H9 (cell line): ENCODE measurements around the gene DAD1. TPM values are rescaled to one million over a fixed set of nuclear protein-coding genes. Genes with fewer than 3 reads are reported as not detected.

Experiments used
- DNase-seq: peaks from one replicate; pipeline ENCODE4 v3.0.0-alpha.2; 2017
- H2AFZ ChIP-seq: one replicate; pipeline ENCODE4 v1.6.1; 2013; ENCODE audit warnings: mild to moderate bottlenecking, low read length, control low read depth, moderate library complexity
- H2AK5ac ChIP-seq: 2 replicates; pipeline ENCODE4 v1.6.1; 2013; ENCODE audit warnings: low read length, control low read depth, mixed read lengths; ENCODE audit not compliant: insufficient read length
- H2BK120ac ChIP-seq: one replicate; pipeline ENCODE4 v1.6.1; 2013; ENCODE audit warnings: low read depth, mild to moderate bottlenecking, low read length, control low read depth, inconsistent platforms; ENCODE audit not compliant: poor library complexity, severe bottlenecking
- H2BK12ac ChIP-seq: 2 replicates; pipeline ENCODE4 v1.6.1; 2013; ENCODE audit warnings: low read length, control low read depth, mixed read lengths, low read depth; ENCODE audit not compliant: insufficient read length
- H2BK15ac ChIP-seq: 2 replicates; pipeline ENCODE4 v1.6.1; 2013; ENCODE audit warnings: low read depth, low read length, control low read depth
- H2BK20ac ChIP-seq: one replicate; pipeline ENCODE4 v1.6.1; 2013; ENCODE audit warnings: low read depth, mild to moderate bottlenecking, low read length, control low read depth, inconsistent platforms; ENCODE audit not compliant: poor library complexity, severe bottlenecking
- H2BK5ac ChIP-seq: 2 replicates; pipeline ENCODE4 v1.6.1; 2013; ENCODE audit warnings: low read length, control low read depth, mixed read lengths; ENCODE audit not compliant: insufficient read length
- H3K14ac ChIP-seq: 2 replicates; pipeline ENCODE4 v1.6.1; 2013; ENCODE audit warnings: low read length, control low read depth; ENCODE audit not compliant: insufficient read depth
- H3K18ac ChIP-seq: 2 replicates; pipeline ENCODE4 v1.6.1; 2013; ENCODE audit warnings: low read depth, mild to moderate bottlenecking, mixed read lengths, low read length, control low read depth; ENCODE audit not compliant: insufficient read length
- H3K23ac ChIP-seq: 2 replicates; pipeline ENCODE4 v1.6.1; 2013; ENCODE audit warnings: low read length, control low read depth, mixed read lengths, low read depth; ENCODE audit not compliant: insufficient read length
- H3K23me2 ChIP-seq: 2 replicates; pipeline ENCODE4 v1.6.1; 2013; ENCODE audit warnings: low read depth, mild to moderate bottlenecking, mixed read lengths, low read length, control low read depth; ENCODE audit not compliant: insufficient read length, poor library complexity, severe bottlenecking
- H3K27ac ChIP-seq: 2 replicates; pipeline ENCODE4 v1.5.1; 2013; ENCODE audit warnings: low read length, control low read depth, mixed read lengths, low read depth; ENCODE audit not compliant: insufficient read length
- H3K27me3 ChIP-seq: 2 replicates; pipeline ENCODE4 v1.6.1; 2013; ENCODE audit warnings: low read length, control low read depth, inconsistent platforms; ENCODE audit not compliant: insufficient read depth
- H3K4ac ChIP-seq: 2 replicates; pipeline ENCODE4 v1.6.1; 2013; ENCODE audit warnings: low read depth, mild to moderate bottlenecking, control low read depth, inconsistent platforms, low read length, moderate library complexity
- H3K4me1 ChIP-seq: 2 replicates; pipeline ENCODE4 v1.6.1; 2013; ENCODE audit warnings: low read length, control low read depth, inconsistent platforms; ENCODE audit not compliant: insufficient read depth
- H3K4me2 ChIP-seq: 2 replicates; pipeline ENCODE4 v1.6.1; 2013; ENCODE audit warnings: low read length, control low read depth, mixed read lengths; ENCODE audit not compliant: insufficient read length, insufficient read depth
- H3K56ac ChIP-seq: 2 replicates; pipeline ENCODE4 v1.6.1; 2013; ENCODE audit warnings: low read depth, mild to moderate bottlenecking, mixed read lengths, low read length, control low read depth; ENCODE audit not compliant: insufficient read length
- H3K79me1 ChIP-seq: 2 replicates; pipeline ENCODE4 v1.6.1; 2013; ENCODE audit warnings: low read depth, mild to moderate bottlenecking, moderate library complexity, low read length, control low read depth, inconsistent platforms; ENCODE audit not compliant: insufficient read depth, poor library complexity, severe bottlenecking
- H3K79me2 ChIP-seq: 2 replicates; pipeline ENCODE4 v1.6.1; 2013; ENCODE audit warnings: low read length, control low read depth, inconsistent platforms; ENCODE audit not compliant: insufficient read depth
- H3K9ac ChIP-seq: 2 replicates; pipeline ENCODE4 v1.6.1; 2013; ENCODE audit warnings: low read length, control low read depth, mixed read lengths; ENCODE audit not compliant: insufficient read length; ENCODE audit errors: extremely low read depth
- H3K9me3 ChIP-seq: one replicate; pipeline ENCODE4 v1.6.1; 2013; ENCODE audit warnings: low read depth, low read length, inconsistent platforms; ENCODE audit not compliant: control insufficient read depth
- H3T11ph ChIP-seq: one replicate; pipeline ENCODE4 v1.6.1; 2013; ENCODE audit warnings: mild to moderate bottlenecking, low read length, control low read depth, inconsistent platforms
- H4K20me1 ChIP-seq: one replicate; pipeline ENCODE4 v1.6.1; 2013; ENCODE audit not compliant: control insufficient read depth, insufficient read length, insufficient read depth
- H4K5ac ChIP-seq: 2 replicates; pipeline ENCODE4 v1.6.1; 2013; ENCODE audit warnings: low read depth, mild to moderate bottlenecking, mixed read lengths, low read length, control low read depth; ENCODE audit not compliant: insufficient read length
- H4K8ac ChIP-seq: replicated peaks from 2 replicates; pipeline ENCODE4 v1.6.1; 2013; ENCODE audit warnings: low read length, control low read depth, mixed read lengths, low read depth; ENCODE audit not compliant: insufficient read length
- H4K91ac ChIP-seq: 2 replicates; pipeline ENCODE4 v1.6.1; 2013; ENCODE audit warnings: low read depth, mild to moderate bottlenecking, moderate library complexity, mixed read lengths, low read length, control low read depth; ENCODE audit not compliant: insufficient read length
- H3K27ac Mint-ChIP-seq, 3 experiments: 2 replicates in 2 of 3; 3 replicates in 1 of 3; pipeline ENCODE4 v1.8.0; 2020 to 2021; ENCODE audit warnings: mixed read lengths in 3 of 3, mild to moderate bottlenecking in 1 of 3, moderate library complexity in 1 of 3
- H3K27me3 Mint-ChIP-seq: 2 replicates; pipeline ENCODE4 v1.8.0; 2021; ENCODE audit warnings: low read depth, mild to moderate bottlenecking, moderate library complexity, mixed read lengths
- H3K36me3 Mint-ChIP-seq, 3 experiments: 2 replicates in 2 of 3; 3 replicates in 1 of 3; pipeline ENCODE4 v1.8.0; 2020 to 2021; ENCODE audit warnings: low read depth in 3 of 3, mixed read lengths in 3 of 3; ENCODE audit not compliant: insufficient read depth in 1 of 3
- H3K4me1 Mint-ChIP-seq, 2 experiments: 2 replicates each; pipeline ENCODE4 v1.8.0; 2020; ENCODE audit warnings: mixed read lengths in 2 of 2
- H3K4me3 Mint-ChIP-seq, 2 experiments: 2 replicates in 1 of 2; 3 replicates in 1 of 2; pipeline ENCODE4 v1.8.0; 2020 to 2021; ENCODE audit warnings: mild to moderate bottlenecking in 2 of 2, mixed read lengths in 2 of 2, moderate library complexity in 1 of 2
- H3K9me3 Mint-ChIP-seq, 2 experiments: 2 replicates in 1 of 2; 3 replicates in 1 of 2; pipeline ENCODE4 v1.8.0; 2020; ENCODE audit warnings: mild to moderate bottlenecking in 2 of 2, mixed read lengths in 2 of 2, moderate library complexity in 1 of 2
- CTCF ChIP-seq: fragments of 200-600 bp; sonication (generic); conservative IDR thresholded peaks from 3 replicates; pipeline ENCODE4 v1.8.0; 2021; ENCODE audit warnings: antibody characterized with exemption, mild to moderate bottlenecking
- WGBS: extraction: QIAGEN DNeasy Blood & Tissue Kit; methylation state at CpG from one replicate; pipeline ENCODE4 v1.1.7; 2013; ENCODE audit warnings: missing lambda C conversion rate, low lambda C conversion rate, mixed read lengths; ENCODE audit not compliant: insufficient read length; ENCODE audit errors: extremely low coverage; 5-methylcytosine and 5-hydroxymethylcytosine counted together
- total RNA-seq: library from RNA; stranded (reverse); gene quantifications from 2 replicates; pipeline ENCODE4 v1.2.1, GENCODE V29; 2021

DAD1 gene
- total RNA-seq, 1 experiment from 2014 or later, result 127 TPM

DNA sequence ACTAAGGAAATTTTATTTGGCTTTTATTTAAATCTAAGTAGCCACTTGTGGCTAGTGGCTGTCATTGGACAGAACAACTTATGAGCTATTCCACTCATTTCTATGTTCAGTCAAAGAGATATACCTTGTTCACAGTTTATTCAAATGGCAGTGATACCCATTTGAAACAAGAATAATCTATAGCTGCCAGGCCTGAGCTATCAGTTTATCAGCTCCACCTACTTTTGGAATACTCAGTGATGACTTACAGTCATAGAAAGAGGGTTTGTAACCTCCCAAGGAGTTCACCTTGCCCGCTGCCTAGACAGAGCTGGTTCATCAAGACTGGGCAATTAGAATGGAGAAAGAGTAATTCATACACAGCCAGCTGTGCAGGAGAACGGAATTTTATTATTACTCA lies 4.6 kb upstream of the DAD1 start:
- no peak overlapping the region for H4K8ac ChIP-seq
- no peak overlapping the region for H4K5ac ChIP-seq
- no peak for DNase-seq
- H2BK12ac ChIP-seq, result no peak overlapping the region
- no peaks in the 10 kb centered on the region; a peak in 1 of 5 replicates for H3K9me3 Mint-ChIP-seq
- H3K18ac ChIP-seq, result no peak overlapping the region
- H3K27ac Mint-ChIP-seq, result no peak overlapping the region
- no peak overlapping the region for H2AK5ac ChIP-seq
- peaks cover 14% of the 10 kb centered on the region for H3K23me2 ChIP-seq
- H2AFZ ChIP-seq, result no peak overlapping the region
- no peak overlapping the region for H2BK5ac ChIP-seq
- H3K4me1 Mint-ChIP-seq, result peaks cover 20 to 32% of the 10 kb centered on the region in 2 experiments
- H3K4me3 Mint-ChIP-seq, result no peak overlapping the region
- no peaks in the 10 kb centered on the region for H4K20me1 ChIP-seq
- peaks cover 1% of the 10 kb centered on the region; the same call in 1 of the 2 replicates for H3K27me3 Mint-ChIP-seq
- no peak overlapping the region for H2BK15ac ChIP-seq
- peaks cover 3% of the 10 kb centered on the region; the same call in 1 of the 2 replicates for H3K79me2 ChIP-seq
- H3K4me2 ChIP-seq, result no peak overlapping the region
- no peak overlapping the region for H3K56ac ChIP-seq
- no peaks in the 10 kb centered on the region; a peak in 1 of 7 replicates for H3K36me3 Mint-ChIP-seq
- no peak for TF ChIP-seq CTCF
- H2BK120ac ChIP-seq, result no peak overlapping the region
- WGBS, result no CpG with 5 or more reads among the region's 2 CpGs
- H4K91ac ChIP-seq, result no peak overlapping the region
- H3K23ac ChIP-seq, result no peak overlapping the region
- H3K4ac ChIP-seq, result no peak overlapping the region
- no peak overlapping the region for H3T11ph ChIP-seq
- H3K27ac ChIP-seq, result no peak overlapping the region
- H3K14ac ChIP-seq, result no peak overlapping the region
- H3K4me1 ChIP-seq, result no peaks in the 10 kb centered on the region; the same call in 1 of the 2 replicates
- H3K79me1 ChIP-seq, result no peaks in the 10 kb centered on the region
- H2BK20ac ChIP-seq, result no peak overlapping the region
- H3K9ac ChIP-seq, result no peak overlapping the region
- no peaks in the 10 kb centered on the region for H3K9me3 ChIP-seq
- H3K27me3 ChIP-seq, result no peaks in the 10 kb centered on the region
